SU-DHL-6 (cell line): ENCODE results near the gene NCOR2.

Experiments used
- CTCF ChIP-seq: fragments of 200-600 bp; sonication (generic); IDR thresholded peaks from one replicate; pipeline ENCODE4 v1.5.1; 2017; ENCODE audit warnings: antibody characterized with exemption, mild to moderate bottlenecking, low read length, moderate library complexity; ENCODE audit not compliant: insufficient read depth, poor library complexity, severe bottlenecking
- EZH2phosphoT487 ChIP-seq: fragments of 200-600 bp; sonication (generic), shearing (Covaris generic); conservative IDR thresholded peaks from 2 replicates; pipeline ENCODE4 v1.6.1; 2018; ENCODE audit warnings: mild to moderate bottlenecking, antibody characterized with exemption, low read length, moderate library complexity, mixed read lengths

- TF ChIP-seq CTCF (no peak), EZH2phosphoT487 (no peak)
Observed at GRCh38 chr12:124603100-124603541, 35.7 kb upstream of the NCOR2 start.
